Left lung (tissue), 10 donors: ENCODE data around the gene GATA1. TPM values are rescaled to one million over a fixed set of nuclear protein-coding genes. Genes with fewer than 3 reads are reported as not detected.
A peak's percentile ranks its signal among the peaks of the same experiment; 100 is the strongest.

Experiments used
- ATAC-seq: fragments of 200-7000 bp; cut with Tn5 transposase; one replicate; pipeline ENCODE4 v1.9.1; 2020; ENCODE audit warnings: moderate library complexity
- DNase-seq, 4 donors: peaks; one replicate each; pipeline ENCODE4 v3.0.0-alpha.2; 2013 to 2020
- H3K27ac ChIP-seq, 2 donors: fragments of 200-600 bp; sonication (generic) in 1 of 2; one replicate each; pipeline versions ENCODE4 v1.5.0 to v1.8.0; 2020 to 2021
- H3K27me3 ChIP-seq, 2 donors: fragments of 200-600 bp; sonication (generic) in 1 of 2; one replicate each; pipeline versions ENCODE4 v1.5.0 to v1.8.0; 2020 to 2021
- H3K36me3 ChIP-seq, 2 donors: fragments of 200-600 bp; sonication (generic) in 1 of 2; one replicate each; pipeline versions ENCODE4 v1.5.0 to v1.8.0; 2020 to 2021
- H3K4me1 ChIP-seq, 2 donors: fragments of 200-600 bp; one replicate each; pipeline ENCODE4 v1.8.0; 2021
- H3K4me3 ChIP-seq, 2 donors: fragments of 200-600 bp; sonication (generic) in 1 of 2; one replicate each; pipeline versions ENCODE4 v1.5.0 to v1.8.0; 2020 to 2021; ENCODE audit warnings: mild to moderate bottlenecking in 1 of 2
- H3K9me3 ChIP-seq, 2 donors: fragments of 200-600 bp; sonication (generic) in 1 of 2; one replicate each; pipeline versions ENCODE4 v1.5.0 to v1.8.0; 2020 to 2021
- CTCF ChIP-seq, 2 donors: fragments of 200-600 bp; sonication (generic) in 1 of 2; IDR thresholded peaks; one replicate each; pipeline versions ENCODE4 v1.5.0 to v1.8.0; 2021; ENCODE audit warnings: antibody characterized with exemption in 2 of 2
- intact Hi-C, 2 donors: fragments of 100-400 bp; cut with DNase I; formaldehyde crosslinking; loops; one replicate each; pipeline versions ENCODE4 v1.11.2 to v1.14.2; 2022
- polyA plus RNA-seq, 6 donors: library from polyadenylated mRNA; unstranded; fragments of 120-200 nt; gene quantifications; one replicate each; pipeline ENCODE4 v1.2.1, GENCODE V29; 2013; ENCODE audit not compliant: insufficient read length in 6 of 6
- total RNA-seq, 2 donors: library from RNA; stranded (reverse); fragmentation: NEBNext Ultra II Directional; extraction: Animal tissue kit (Norgen Biotek cat#: 25700); gene quantifications; one replicate each; pipeline ENCODE4 v1.2.1, GENCODE V29; 2021
- donor health status: DM: no; HTN: yes; CAD: no.
- donor health status: DM: no; HTN: no; CAD: no.

GATA1 gene
- total and polyA plus RNA-seq, 8 donors, result 0.47 to 1.3 (median 0.77) TPM

GRCh38 chrX:48800574-48801279 is 14.3 kb downstream of the GATA1 start:
- H3K4me3 ChIP-seq, result peak overlapping the region; percentile 44 to 52
- DNase-seq (no peak), ATAC-seq (no peak)
- no peaks in the 10 kb centered on the region for H3K27me3 ChIP-seq
- peak overlapping the region; percentile 89 to 95 for H3K27ac ChIP-seq
- no peaks in the 10 kb centered on the region for H3K4me1 ChIP-seq
- H3K36me3 ChIP-seq, result peaks cover 0 to 7% of the 10 kb centered on the region in 2 donors
- TF ChIP-seq CTCF (IDR thresholded peaks at IDR 0.05), result no peak
- H3K9me3 ChIP-seq, result no peaks in the 10 kb centered on the region
- intact Hi-C loops, result no loop called here

- peak within 1 kb of the TSS; percentile 44 to 52 for H3K4me3 ChIP-seq
- peak in 1 of 2 donors; percentile 20 for TF ChIP-seq CTCF (IDR thresholded peaks at IDR 0.05)
- no peaks in the 10 kb centered on the region for H3K27me3 ChIP-seq
- no peaks in the 10 kb centered on the region for H3K9me3 ChIP-seq
- ATAC-seq, result peak; percentile 94
- intact Hi-C loops, result no loop called here
- no peaks in the 10 kb centered on the region for H3K4me1 ChIP-seq
- peaks cover 0 to 7% of the 10 kb centered on the region in 2 donors for H3K36me3 ChIP-seq
- peak within 1 kb of the TSS; percentile 89 to 95 for H3K27ac ChIP-seq
- DNase-seq, result peak; percentile 95 to 99 (median 96)
Measured at GRCh38 chrX:48801280-48802088, 15.1 kb downstream of the GATA1 start, which contains the start of gene HDAC6. Gene HDAC6 (plus strand): TSS chrX:48802067. CDS start chrX:48802693, 626 bp downstream.

- H3K36me3 ChIP-seq, result peaks cover 0 to 7% of the 10 kb centered on the region in 2 donors
- H3K4me3 ChIP-seq, result peak overlapping the region; percentile 37 to 52
- DNase-seq, result peak; percentile 52 to 88 (median 85)
- intact Hi-C loops, result no loop called here
- no peaks in the 10 kb centered on the region for H3K4me1 ChIP-seq
- TF ChIP-seq CTCF (IDR thresholded peaks at IDR 0.05), result no peak
- peak; percentile 75 for ATAC-seq
- H3K27ac ChIP-seq, result peak overlapping the region; percentile 84 to 95
- no peaks in the 10 kb centered on the region for H3K27me3 ChIP-seq
- no peaks in the 10 kb centered on the region for H3K9me3 ChIP-seq
Measured at GRCh38 chrX:48802089-48802904, 15.9 kb downstream of the GATA1 start.

- Histone ChIP-seq H3K9me3 (no peaks in the 10 kb centered on the region), H3K27me3 (no peaks in the 10 kb centered on the region), H3K4me1 (no peaks in the 10 kb centered on the region), H3K36me3 (peaks cover 0 to 7% of the 10 kb centered on the region in 2 donors), H3K4me3 (peak overlapping the region; percentile 37 to 52), H3K27ac (peak overlapping the region in 1 of 2 donors; percentile 95)
- no peak for TF ChIP-seq CTCF (IDR thresholded peaks at IDR 0.05)
- ATAC-seq (no peak), DNase-seq (no peak)
- intact Hi-C loops, result no loop called here
Measured at GRCh38 chrX:48802905-48803200, 16.5 kb downstream of the GATA1 start.
